H1 (cell line): ENCODE results near the gene MBLAC2. TPM values are rescaled to one million over a fixed set of nuclear protein-coding genes. Genes with fewer than 3 reads are reported as not detected.

Experiments used
- CTCF ChIA-PET: fragments of 300-600 bp; sonication (Branson Sonifier 250); formaldehyde crosslinking; loops from one replicate; lab custom pipeline; 2021; ENCODE audit not compliant: partially characterized antibody; lab: Charles Lee
- POLR2A ChIA-PET: fragments of 300-600 bp; sonication (Branson Sonifier 250); formaldehyde crosslinking; loops from one replicate; lab custom pipeline; 2021; ENCODE audit warnings: inconsistent platforms; ENCODE audit not compliant: partially characterized antibody; lab: Charles Lee
- DNase-seq, 2 experiments: peaks; one replicate each; pipeline versions ENCODE4 v3.0.0 to v3.0.0-alpha.2; 2010 to 2022; ENCODE audit warnings: low spot score in 2 of 2, low read depth in 1 of 2, mixed read lengths in 1 of 2
- FAIRE-seq: peaks from 2 replicates; lab custom pipeline; 2011; peaks lifted over from hg19 to GRCh38; lab: Jason Lieb, UNC
- H2AFZ ChIP-seq: 2 replicates; pipeline ENCODE4 v1.8.1; 2012; ENCODE audit warnings: low read length, inconsistent platforms
- H2AK5ac ChIP-seq: 2 replicates; pipeline ENCODE4 v1.6.1; 2013; ENCODE audit warnings: low read depth, low read length
- H2BK120ac ChIP-seq: replicated peaks from 2 replicates; pipeline ENCODE3; 2013; ENCODE audit warnings: low read depth, low read length, inconsistent platforms
- H2BK12ac ChIP-seq: 2 replicates; pipeline ENCODE4 v1.6.1; 2013; ENCODE audit warnings: low read depth, low read length
- H2BK15ac ChIP-seq: 2 replicates; pipeline ENCODE4 v1.6.1; 2013; ENCODE audit warnings: low read length
- H2BK20ac ChIP-seq: 2 replicates; pipeline ENCODE4 v1.6.1; 2013; ENCODE audit warnings: low read length
- H2BK5ac ChIP-seq: 2 replicates; pipeline ENCODE4 v1.6.1; 2013; ENCODE audit warnings: low read depth, low read length
- H3K14ac ChIP-seq: 2 replicates; pipeline ENCODE4 v1.6.1; 2013; ENCODE audit warnings: inconsistent platforms; ENCODE audit not compliant: insufficient read length
- H3K18ac ChIP-seq: 2 replicates; pipeline ENCODE4 v1.6.1; 2013; ENCODE audit warnings: low read length; ENCODE audit errors: extremely low read depth
- H3K23ac ChIP-seq: 2 replicates; pipeline ENCODE4 v1.6.1; 2013; ENCODE audit warnings: inconsistent platforms; ENCODE audit not compliant: insufficient read length
- H3K23me2 ChIP-seq: 2 replicates; pipeline ENCODE4 v1.6.1; 2013; ENCODE audit warnings: low read depth, low read length
- H3K27ac ChIP-seq: 2 replicates; pipeline ENCODE4 v1.6.1; 2011; ENCODE audit warnings: low read depth, low read length, inconsistent platforms
- H3K27me3 ChIP-seq, 4 experiments: replicated peaks in 1 of 4; 1 replicate in 1 of 4; 2 replicates in 3 of 4; pipeline versions ENCODE4 v1.6.1 to v1.8.1; 2011 to 2013; ENCODE audit warnings: low read length in 3 of 4, mild to moderate bottlenecking in 3 of 4, inconsistent platforms in 2 of 4, mixed read lengths in 2 of 4, moderate library complexity in 1 of 4; ENCODE audit not compliant: control insufficient read depth in 3 of 4, insufficient read depth in 3 of 4; ENCODE audit errors: extremely low read depth in 1 of 4
- H3K36me3 ChIP-seq, 4 experiments: 2 replicates each; pipeline versions ENCODE4 v1.6.1 to v1.8.1; 2011 to 2013; ENCODE audit warnings: mild to moderate bottlenecking in 4 of 4, low read length in 3 of 4, moderate library complexity in 2 of 4, control low read depth in 1 of 4, inconsistent platforms in 1 of 4; ENCODE audit not compliant: insufficient read depth in 4 of 4, control insufficient read depth in 2 of 4
- H3K4ac ChIP-seq: replicated peaks from 2 replicates; pipeline ENCODE3; 2013; ENCODE audit warnings: low read length, low read depth, mixed read lengths, inconsistent platforms; ENCODE audit not compliant: insufficient read length
- H3K4me1 ChIP-seq, 4 experiments: replicated peaks in 1 of 4; 1 replicate in 1 of 4; 2 replicates in 3 of 4; pipeline versions ENCODE4 v1.6.1 to v1.8.1; 2011 to 2013; ENCODE audit warnings: low read length in 3 of 4, inconsistent platforms in 2 of 4, mixed read lengths in 1 of 4; ENCODE audit not compliant: insufficient read depth in 4 of 4, control insufficient read depth in 3 of 4
- H3K4me2 ChIP-seq, 2 experiments: 2 replicates each; pipeline versions ENCODE4 v1.6.1 to v1.8.1; 2011 to 2013; ENCODE audit warnings: low read depth in 2 of 2, low read length in 2 of 2, control low read depth in 1 of 2, inconsistent platforms in 1 of 2, mild to moderate bottlenecking in 1 of 2; ENCODE audit not compliant: insufficient read depth in 1 of 2
- H3K4me3 ChIP-seq, 4 experiments: fragments of 200-600, 300-600 bp in 1 of 4; sonication (generic), shearing (Covaris generic), sonication (Bioruptor Twin) in 1 of 4; 2 replicates each; pipeline versions ENCODE4 v1.5.1 to v1.8.1; 2011 to 2016; ENCODE audit warnings: low read length in 4 of 4, low read depth in 3 of 4, control low read depth in 2 of 4, inconsistent platforms in 2 of 4, mild to moderate bottlenecking in 2 of 4, mixed read lengths in 1 of 4, moderate library complexity in 1 of 4; ENCODE audit not compliant: insufficient read depth in 2 of 4; ENCODE audit errors: extremely low read depth in 1 of 4
- H3K56ac ChIP-seq: replicated peaks from 2 replicates; pipeline ENCODE3; 2013; ENCODE audit warnings: low read depth, mild to moderate bottlenecking, mixed read lengths, low read length, inconsistent platforms; ENCODE audit not compliant: insufficient read length
- H3K79me1 ChIP-seq: 2 replicates; pipeline ENCODE4 v1.6.1; 2013; ENCODE audit warnings: low read depth, low read length, control low read depth
- H3K79me2 ChIP-seq, 2 experiments: 2 replicates each; pipeline versions ENCODE4 v1.6.1 to v1.8.1; 2012 to 2013; ENCODE audit warnings: low read length in 2 of 2, mild to moderate bottlenecking in 2 of 2, inconsistent platforms in 1 of 2; ENCODE audit not compliant: insufficient read depth in 2 of 2, control insufficient read depth in 1 of 2
- H3K9ac ChIP-seq, 4 experiments: replicated peaks in 1 of 4; 1 replicate in 1 of 4; 2 replicates in 3 of 4; pipeline versions ENCODE4 v1.6.1 to v1.8.1; 2011 to 2013; ENCODE audit warnings: low read depth in 3 of 4, low read length in 3 of 4, control low read depth in 2 of 4, mild to moderate bottlenecking in 2 of 4, moderate library complexity in 2 of 4, inconsistent platforms in 1 of 4; ENCODE audit errors: extremely low read depth in 1 of 4
- H3K9me3 ChIP-seq, 2 experiments: 2 replicates each; pipeline versions ENCODE4 v1.6.1 to v1.8.1; 2012 to 2013; ENCODE audit warnings: mild to moderate bottlenecking in 2 of 2, moderate library complexity in 2 of 2, control low read depth in 1 of 2, inconsistent platforms in 1 of 2, low read depth in 1 of 2, low read length in 1 of 2, mixed read lengths in 1 of 2; ENCODE audit not compliant: insufficient read depth in 2 of 2
- H4K20me1 ChIP-seq, 2 experiments: replicated peaks in 1 of 2; 2 replicates each; pipeline versions ENCODE3 to v1.8.1; 2011 to 2013; ENCODE audit warnings: inconsistent platforms in 2 of 2, low read length in 2 of 2, mild to moderate bottlenecking in 1 of 2; ENCODE audit not compliant: insufficient read depth in 2 of 2, control insufficient read depth in 1 of 2
- H4K5ac ChIP-seq: 2 replicates; pipeline ENCODE4 v1.6.1; 2013; ENCODE audit warnings: low read length, low read depth, mixed read lengths, inconsistent platforms; ENCODE audit not compliant: insufficient read length
- H4K8ac ChIP-seq: 2 replicates; pipeline ENCODE4 v1.8.0; 2013; ENCODE audit warnings: mild to moderate bottlenecking, moderate library complexity, low read length, inconsistent platforms; ENCODE audit not compliant: insufficient read depth; ENCODE audit errors: extremely low read depth
- H4K91ac ChIP-seq: replicated peaks from 2 replicates; pipeline ENCODE3; 2013; ENCODE audit warnings: low read length, mixed read lengths, inconsistent platforms; ENCODE audit not compliant: insufficient read length
- CHD2 ChIP-seq: IDR thresholded peaks from 2 replicates; pipeline ENCODE4 v1.6.1; 2012; ENCODE audit warnings: low read length, improper control_type of control experiment
- GABPA ChIP-seq: IDR thresholded peaks from 2 replicates; pipeline ENCODE4 v1.6.1; 2011; ENCODE audit warnings: mild to moderate bottlenecking, low read length, moderate library complexity, borderline replicate concordance; ENCODE audit not compliant: insufficient read depth
- PHF8 ChIP-seq: fragments of 200-600 bp; sonication (generic); conservative IDR thresholded peaks from 2 replicates; pipeline ENCODE4 v1.7.1; 2012; ENCODE audit warnings: low read depth, mild to moderate bottlenecking, inconsistent platforms, low read length, moderate library complexity
- RFX5 ChIP-seq: IDR thresholded peaks from 2 replicates; pipeline ENCODE4 v1.6.1; 2011; ENCODE audit warnings: low read depth, low read length, improper control_type of control experiment, borderline replicate concordance
- SIRT6 ChIP-seq: IDR thresholded peaks from one replicate; pipeline ENCODE4 v1.7.1; 2012; ENCODE audit warnings: low read length, inconsistent platforms
- SP1 ChIP-seq: IDR thresholded peaks from 2 replicates; pipeline ENCODE4 v1.6.1; 2011; ENCODE audit warnings: low read depth, low read length
- SP2 ChIP-seq: IDR thresholded peaks from 2 replicates; pipeline ENCODE4 v1.6.1; 2012; ENCODE audit warnings: mild to moderate bottlenecking, low read length, inconsistent platforms
- TCF12 ChIP-seq: IDR thresholded peaks from 2 replicates; pipeline ENCODE4 v1.6.1; 2011; ENCODE audit warnings: low read depth, mild to moderate bottlenecking, low read length
- WGBS, 2 experiments: shearing (Covaris generic) in 1 of 2; methylation state at CpG; one replicate each; pipeline versions ENCODE4 v1.1.6 to v1.1.7; 2013 to 2015; ENCODE audit warnings: low lambda C conversion rate in 2 of 2, mixed read lengths in 2 of 2, inconsistent platforms in 1 of 2, low coverage in 1 of 2, missing lambda C conversion rate in 1 of 2; ENCODE audit not compliant: insufficient replicate concordance in 2 of 2, insufficient coverage in 1 of 2, insufficient read length in 1 of 2; ENCODE audit errors: extremely low coverage in 1 of 2, missing lambda C conversion rate in 1 of 2; 5-methylcytosine and 5-hydroxymethylcytosine counted together
- polyA plus RNA-seq, 7 experiments: library from polyadenylated mRNA; depleted of rRNA in 3 of 7; stranded (reverse) in 5 of 7; unstranded in 2 of 7; fragments of >200 nt in 5 of 7; fragments of 200-250 nt in 2 of 7; gene quantifications; 1 replicate in 5 of 7; 2 replicates in 1 of 7; 4 replicates in 1 of 7; pipeline versions ENCODE4 v1.2.1 to v1.2.3, GENCODE V29; 2011 to 2013; ENCODE audit warnings: missing spikeins in 2 of 7, mixed read lengths in 2 of 7
- total RNA-seq: library from RNA; stranded (reverse); fragmentation: NEBNext Ultra II Directional; extraction: Animal tissue kit (Norgen Biotek cat#: 25700); gene quantifications from 2 replicates; pipeline ENCODE4 v1.2.1, GENCODE V29; 2021
- TF ChIP-seq, protein P1 (sequence below): IDR thresholded peaks from 2 replicates; pipeline ENCODE4 v1.6.1; 2011; ENCODE audit warnings: low read depth, mild to moderate bottlenecking, low read length; ENCODE audit not compliant: insufficient read depth

MBLAC2 gene
- total and polyA plus RNA-seq, 2 of the 8 experiments (the other 6 are each of a cell fraction or from before 2014, with no cell fraction given) = 2.8 to 6.7 TPM

DNA sequence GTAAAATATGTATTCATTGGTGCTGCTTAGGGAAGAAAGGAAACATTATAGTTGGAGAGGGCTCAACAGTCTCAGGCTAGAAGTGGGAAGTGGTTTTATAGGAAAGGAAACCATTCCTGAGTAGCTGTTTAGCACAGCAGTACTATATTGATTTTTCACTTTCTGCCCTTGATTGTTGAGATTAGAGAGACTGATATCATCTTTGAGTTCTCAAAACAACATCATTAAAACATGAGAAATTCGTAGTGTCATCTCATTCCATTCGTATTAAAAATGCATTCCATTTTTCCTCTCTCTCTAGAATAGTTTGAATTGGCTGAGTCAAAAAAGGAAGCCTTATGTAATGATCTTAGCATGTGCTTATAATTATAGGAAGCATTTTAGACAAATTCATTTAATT lies 14.2 kb upstream of the MBLAC2 start:
- Histone ChIP-seq H2BK5ac (no peak overlapping the region), H3K27ac (no peak overlapping the region), H3K4me1 (peaks cover 0 to 5% (median 3%) of the 10 kb centered on the region in 4 experiments; a peak in 2 of 7 replicates), H3K18ac (no peak overlapping the region), H3K14ac (no peak overlapping the region), H3K4me2 (no peak overlapping the region), H3K27me3 (no peaks in the 10 kb centered on the region), H2AFZ (no peak overlapping the region), H3K4ac (no peak overlapping the region), H4K20me1 (peaks cover 0 to 6% of the 10 kb centered on the region in 2 experiments), H2BK120ac (no peak overlapping the region), H3K9ac (no peak overlapping the region), H3K4me3 (no peak overlapping the region), H3K56ac (no peak overlapping the region), H3K23me2 (no peaks in the 10 kb centered on the region), H3K36me3 (peaks cover 0 to 59% (median 31%) of the 10 kb centered on the region in 4 experiments; a peak in 6 of 8 replicates), H3K79me2 (peaks cover 0 to 33% of the 10 kb centered on the region in 2 experiments; a peak in 2 of 4 replicates), H3K9me3 (no peaks in the 10 kb centered on the region), H2BK20ac (no peak overlapping the region), H2AK5ac (no peak overlapping the region), H4K8ac (no peak overlapping the region), H3K79me1 (no peaks in the 10 kb centered on the region), H3K23ac (no peak overlapping the region), H2BK15ac (no peak overlapping the region), H4K5ac (no peak overlapping the region), H4K91ac (no peak overlapping the region), H2BK12ac (no peak overlapping the region)
- WGBS, 2 experiments = 95% methylated on average over 2 of the region's 2 CpGs; no CpG with 5 or more reads in 1 of the 2 experiments
- POLR2A ChIA-PET = interaction anchor here (1.3 to 2.3 kb wide), 2 partner anchors 11 to 12 kb away, joined by 4 to 10 read pairs; no protein-coding TSS in a partner anchor
- CTCF ChIA-PET = interaction anchor here (1.2 kb wide), 1 partner anchor 11 kb away, joined by 3 read pairs; no protein-coding TSS in a partner anchor
- TF ChIP-seq GABPA = no peak
- no peak for TF ChIP-seq PHF8
- TF ChIP-seq, protein P1, sequence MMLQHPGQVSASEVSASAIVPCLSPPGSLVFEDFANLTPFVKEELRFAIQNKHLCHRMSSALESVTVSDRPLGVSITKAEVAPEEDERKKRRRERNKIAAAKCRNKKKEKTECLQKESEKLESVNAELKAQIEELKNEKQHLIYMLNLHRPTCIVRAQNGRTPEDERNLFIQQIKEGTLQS = no peak
- TF ChIP-seq RFX5 = no peak
- no peak for TF ChIP-seq TCF12
- no peak for TF ChIP-seq SP1
- no peak for TF ChIP-seq SIRT6
- no peak for TF ChIP-seq CHD2
- no peak for TF ChIP-seq SP2
- DNase-seq = no peak
- FAIRE-seq = no peak
